Suprapubic skin (tissue), 4 donors: ENCODE results near the gene ZNF423. TPM values are rescaled to one million over a fixed set of nuclear protein-coding genes. Genes with fewer than 3 reads are reported as not detected.

Experiments used
- DNase-seq, 2 donors: peaks; one replicate each; pipeline ENCODE4 v3.0.0-alpha.2; 2019; ENCODE audit warnings: low spot score in 2 of 2
- H3K27ac ChIP-seq: fragments of 200-600 bp; sonication (generic); one replicate; pipeline ENCODE4 v1.5.1; 2019
- H3K27me3 ChIP-seq: fragments of 200-600 bp; sonication (generic); one replicate; pipeline ENCODE4 v1.5.1; 2019
- H3K36me3 ChIP-seq: fragments of 200-600 bp; sonication (generic); one replicate; pipeline ENCODE4 v1.5.1; 2019
- H3K4me1 ChIP-seq: fragments of 200-600 bp; sonication (generic); one replicate; pipeline ENCODE4 v1.5.1; 2019
- H3K4me3 ChIP-seq: fragments of 200-600 bp; sonication (generic); one replicate; pipeline ENCODE4 v1.5.1; 2019; ENCODE audit warnings: mild to moderate bottlenecking
- H3K9me3 ChIP-seq: fragments of 200-600 bp; sonication (generic); one replicate; pipeline ENCODE4 v1.5.1; 2019
- CTCF ChIP-seq, 2 donors: fragments of 200-600 bp in 1 of 2; fragments of 450-650 bp in 1 of 2; sonication (generic) in 1 of 2; IDR thresholded peaks; one replicate each; pipeline ENCODE4 v1.5.1; 2016 to 2019; ENCODE audit warnings: antibody characterized with exemption in 2 of 2, mild to moderate bottlenecking in 1 of 2, moderate library complexity in 1 of 2
- EP300 ChIP-seq: sonication (generic); formaldehyde crosslinking; IDR thresholded peaks from one replicate; pipeline ENCODE4 v1.6.1; 2017; ENCODE audit warnings: antibody characterized with exemption
- POLR2A ChIP-seq, 2 donors: fragments of 450-650 bp; IDR thresholded peaks; one replicate each; pipeline ENCODE4 v1.6.1; 2017; ENCODE audit warnings: antibody characterized with exemption in 2 of 2, mild to moderate bottlenecking in 2 of 2, moderate library complexity in 2 of 2
- POLR2AphosphoS5 ChIP-seq, 3 donors: sonication (generic); formaldehyde crosslinking; IDR thresholded peaks; one replicate each; pipeline ENCODE4 v1.6.1; 2017; ENCODE audit warnings: antibody characterized with exemption in 3 of 3
- WGBS: methylation state at CpG from one replicate; pipeline ENCODE4 v1.1.5; 2018; 5-methylcytosine and 5-hydroxymethylcytosine counted together
- total RNA-seq, 4 donors: library from RNA; depleted of rRNA; stranded (reverse); fragments of >200 nt; gene quantifications; one replicate each; pipeline ENCODE4 v1.1.0, GENCODE V29; 2016

Gene ZNF423
- total RNA-seq, 4 donors from 2014 or later, result 1.3 to 5.3 (median 1.9) TPM

GRCh38 chr16:49850558-49851467, 5.1 kb downstream of the ZNF423 start:
- no peak overlapping the region for H3K4me3 ChIP-seq
- peaks cover 21% of the 10 kb centered on the region for H3K4me1 ChIP-seq
- no peak overlapping the region for H3K27ac ChIP-seq
- 74% methylated on average over 13 of the region's 13 CpGs for WGBS
- H3K36me3 ChIP-seq, result no peaks in the 10 kb centered on the region
- peaks cover 23% of the 10 kb centered on the region for H3K27me3 ChIP-seq
- DNase-seq, result no peak
- no peaks in the 10 kb centered on the region for H3K9me3 ChIP-seq
- no peak for TF ChIP-seq POLR2AphosphoS5 (IDR thresholded peaks at IDR 0.05)
- no peak for TF ChIP-seq EP300

GRCh38 chr16:49849754-49850108, 6.2 kb downstream of the ZNF423 start:
- no peak overlapping the region for H3K27ac ChIP-seq
- no peak for DNase-seq
- peaks cover 23% of the 10 kb centered on the region for H3K27me3 ChIP-seq
- peaks cover 15% of the 10 kb centered on the region for H3K4me1 ChIP-seq
- TF ChIP-seq POLR2AphosphoS5 (IDR thresholded peaks at IDR 0.05) (no peak), POLR2A (IDR thresholded peaks at IDR 0.05) (no peak), EP300 (no peak), CTCF (IDR thresholded peaks at IDR 0.05) (no peak)
- no peaks in the 10 kb centered on the region for H3K9me3 ChIP-seq
- 85% methylated on average over 8 of the region's 8 CpGs for WGBS
- H3K36me3 ChIP-seq, result no peaks in the 10 kb centered on the region
- no peak overlapping the region for H3K4me3 ChIP-seq

- Histone ChIP-seq H3K9me3 (no peaks in the 10 kb centered on the region), H3K27me3 (peaks cover 22% of the 10 kb centered on the region), H3K4me1 (peaks cover 10% of the 10 kb centered on the region), H3K36me3 (no peaks in the 10 kb centered on the region), H3K4me3 (no peak overlapping the region), H3K27ac (no peak overlapping the region)
- TF ChIP-seq CTCF (IDR thresholded peaks at IDR 0.05) (no peak), POLR2AphosphoS5 (IDR thresholded peaks at IDR 0.05) (no peak), POLR2A (IDR thresholded peaks at IDR 0.05) (no peak)
- DNase-seq, result no peak
- WGBS, result 86% methylated on average over 6 of the region's 6 CpGs
Measured at GRCh38 chr16:49849037-49849753, 6.7 kb downstream of the ZNF423 start.

- Histone ChIP-seq H3K9me3 (no peaks in the 10 kb centered on the region), H3K4me1 (peaks cover 3% of the 10 kb centered on the region), H3K27me3 (peaks cover 18% of the 10 kb centered on the region), H3K27ac (no peak overlapping the region), H3K36me3 (no peaks in the 10 kb centered on the region), H3K4me3 (no peak overlapping the region)
- DNase-seq, result no peak
- TF ChIP-seq CTCF (IDR thresholded peaks at IDR 0.05) (no peak), EP300 (no peak), POLR2A (IDR thresholded peaks at IDR 0.05) (no peak), POLR2AphosphoS5 (IDR thresholded peaks at IDR 0.05) (no peak)
- WGBS, result 83% methylated on average over 8 of the region's 8 CpGs
Measured at GRCh38 chr16:49848530-49848929, 7.4 kb downstream of the ZNF423 start.

GRCh38 chr16:49846800-49847199, 9.1 kb downstream of the ZNF423 start:
- Histone ChIP-seq H3K4me3 (no peak overlapping the region), H3K4me1 (no peaks in the 10 kb centered on the region), H3K9me3 (no peaks in the 10 kb centered on the region), H3K27ac (no peak overlapping the region), H3K27me3 (peaks cover 11% of the 10 kb centered on the region), H3K36me3 (no peaks in the 10 kb centered on the region)
- no peak for DNase-seq
- TF ChIP-seq CTCF (IDR thresholded peaks at IDR 0.05), result no peak
- TF ChIP-seq EP300, result no peak
- no peak for TF ChIP-seq POLR2A (IDR thresholded peaks at IDR 0.05)
- no peak for TF ChIP-seq POLR2AphosphoS5 (IDR thresholded peaks at IDR 0.05)
- 90% methylated on average over 2 of the region's 2 CpGs for WGBS
